Measurements from ENCODE around the gene FUT6.

- TF ChIP-seq CTCF (conservative IDR thresholded peaks at IDR 0.05 in 1 of 2, IDR thresholded peaks at IDR 0.05 in 1 of 2; ENCODE audit: low read depth in 1 of 2, low read length in 2 of 2) (no peak), EZH2 (IDR thresholded peaks at IDR 0.05; ENCODE audit: low read length, missing control alignments) (no peak)
Measured at GRCh38 chr19:5825178-5825577, 14.3 kb downstream of the FUT6 start.
